Measurements from ENCODE around the gene ATP5MK.

GRCh38 chr10:103439776-103440175 lies 43.5 kb upstream of the ATP5MK start:
- TF ChIP-seq POLR2A (IDR thresholded peaks at IDR 0.05; ENCODE audit: low read length) (no peak), GATA1 (IDR thresholded peaks at IDR 0.05; ENCODE audit: low read depth, low read length) (no peak)

All from erythroblast (primary cell).